DND-41 (cell line): ENCODE results near the gene FAM118B.
A peak's percentile ranks its signal among the peaks of the same experiment; 100 is the strongest.

Experiments
- ATAC-seq: fragments of 200-7000 bp; cut with Tn5 transposase; 3 replicates; pipeline ENCODE4 v1.9.1; 2021; ENCODE audit warnings: low read depth; ENCODE audit not compliant: insufficient read depth
- DNase-seq: peaks from one replicate; pipeline ENCODE4 v3.0.0-alpha.2; 2020
- H2AFZ ChIP-seq: 2 replicates; pipeline ENCODE4 v1.6.0; 2012; ENCODE audit warnings: low read depth, low read length
- H3K27ac ChIP-seq: 2 replicates; pipeline ENCODE4 v1.5.1; 2012; ENCODE audit warnings: low read length, inconsistent platforms
- H3K27me3 ChIP-seq: fragments of 200-600 bp; sonication (generic); 2 replicates; pipeline ENCODE4 v1.6.0; 2012; ENCODE audit warnings: low read length, mild to moderate bottlenecking, inconsistent platforms; ENCODE audit not compliant: insufficient read depth, poor library complexity
- H3K36me3 ChIP-seq: 2 replicates; pipeline ENCODE4 v1.5.1; 2012; ENCODE audit warnings: low read length, inconsistent platforms; ENCODE audit not compliant: insufficient read depth
- H3K4me1 ChIP-seq: 2 replicates; pipeline ENCODE4 v1.5.1; 2012; ENCODE audit warnings: mild to moderate bottlenecking, low read length; ENCODE audit not compliant: insufficient read depth
- H3K4me2 ChIP-seq: 2 replicates; pipeline ENCODE4 v1.6.0; 2012; ENCODE audit warnings: mild to moderate bottlenecking, moderate library complexity, low read length, inconsistent platforms; ENCODE audit not compliant: insufficient read depth
- H3K4me3 ChIP-seq, 2 experiments: fragments of 200-600 bp in 1 of 2; shearing (Covaris generic) in 1 of 2; 2 replicates each; pipeline ENCODE4 v1.5.1; 2012 to 2016; ENCODE audit warnings: inconsistent platforms in 2 of 2, low read length in 2 of 2, mild to moderate bottlenecking in 2 of 2, low read depth in 1 of 2, moderate library complexity in 1 of 2
- H3K79me2 ChIP-seq: 2 replicates; pipeline ENCODE4 v1.6.0; 2012; ENCODE audit warnings: low read length, inconsistent platforms; ENCODE audit not compliant: insufficient read depth
- H3K9ac ChIP-seq: 2 replicates; pipeline ENCODE4 v1.6.0; 2012; ENCODE audit warnings: low read depth, mild to moderate bottlenecking, inconsistent platforms, low read length, moderate library complexity
- H3K9me3 ChIP-seq: 2 replicates; pipeline ENCODE4 v1.5.1; 2012; ENCODE audit warnings: low read length, moderate library complexity, mild to moderate bottlenecking, inconsistent platforms; ENCODE audit not compliant: insufficient read depth, severe bottlenecking
- H4K20me1 ChIP-seq: 2 replicates; pipeline ENCODE4 v1.6.0; 2012; ENCODE audit warnings: low read length; ENCODE audit not compliant: insufficient read depth
- CTCF ChIP-seq: IDR thresholded peaks from 2 replicates; pipeline ENCODE4 v1.5.1; 2012; ENCODE audit warnings: borderline replicate concordance, low read length, moderate library complexity, mild to moderate bottlenecking; ENCODE audit not compliant: poor library complexity, severe bottlenecking; ENCODE audit errors: extremely low read depth
- EZH2 ChIP-seq: IDR thresholded peaks from 3 replicates; pipeline ENCODE4 v1.6.1; 2012; ENCODE audit warnings: borderline replicate concordance, low read depth, mild to moderate bottlenecking, moderate library complexity, low read length, inconsistent platforms; ENCODE audit not compliant: severe bottlenecking

Gene FAM118B

GRCh38 chr11:126205359-126205758, 6.2 kb upstream of the FAM118B start:
- H2AFZ ChIP-seq = no peak overlapping the region
- DNase-seq (no peak), ATAC-seq (no peak)
- peaks cover 91% of the 10 kb centered on the region for H3K36me3 ChIP-seq
- no peak overlapping the region for H3K27ac ChIP-seq
- H3K9ac ChIP-seq = no peak overlapping the region
- peaks cover 12% of the 10 kb centered on the region for H3K79me2 ChIP-seq
- no peaks in the 10 kb centered on the region for H3K9me3 ChIP-seq
- H3K4me3 ChIP-seq = no peak overlapping the region
- H3K4me1 ChIP-seq = peaks cover 11% of the 10 kb centered on the region
- no peak overlapping the region for H3K4me2 ChIP-seq
- H3K27me3 ChIP-seq = no peaks in the 10 kb centered on the region
- H4K20me1 ChIP-seq = no peaks in the 10 kb centered on the region; the same call in 1 of the 2 replicates
- TF ChIP-seq CTCF (no peak), EZH2 (no peak)

DNA sequence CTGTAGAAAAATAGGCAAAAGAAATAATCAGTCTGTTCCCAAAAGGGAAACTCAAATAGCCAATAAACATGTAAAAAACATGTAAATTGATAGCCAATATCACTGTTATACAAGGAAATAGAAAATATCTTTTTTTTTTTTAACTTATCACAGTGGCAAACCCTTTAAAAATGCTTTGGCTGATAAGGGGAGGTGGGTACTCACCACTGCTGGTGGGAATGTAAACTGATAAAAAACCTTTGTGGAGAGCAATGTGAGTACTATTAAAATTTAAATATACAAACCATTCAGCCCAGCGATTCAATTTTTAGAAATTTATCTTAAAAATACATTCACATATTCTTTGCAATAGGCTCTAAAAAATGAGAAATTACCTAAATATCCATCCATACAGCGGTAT, 3.7 kb upstream of the FAM118B start:
- H4K20me1 ChIP-seq = no peaks in the 10 kb centered on the region
- no peaks in the 10 kb centered on the region for H3K27me3 ChIP-seq
- no peak overlapping the region for H3K27ac ChIP-seq
- H3K9ac ChIP-seq = no peak overlapping the region
- no peak for DNase-seq
- no peak for TF ChIP-seq CTCF
- no peak for TF ChIP-seq EZH2
- peaks cover 67% of the 10 kb centered on the region for H3K36me3 ChIP-seq
- H3K4me2 ChIP-seq = no peak overlapping the region
- ATAC-seq = no peak
- no peak overlapping the region for H2AFZ ChIP-seq
- no peaks in the 10 kb centered on the region for H3K9me3 ChIP-seq
- H3K4me3 ChIP-seq = no peak overlapping the region
- peaks cover 25% of the 10 kb centered on the region for H3K4me1 ChIP-seq
- peaks cover 35% of the 10 kb centered on the region for H3K79me2 ChIP-seq

DNA sequence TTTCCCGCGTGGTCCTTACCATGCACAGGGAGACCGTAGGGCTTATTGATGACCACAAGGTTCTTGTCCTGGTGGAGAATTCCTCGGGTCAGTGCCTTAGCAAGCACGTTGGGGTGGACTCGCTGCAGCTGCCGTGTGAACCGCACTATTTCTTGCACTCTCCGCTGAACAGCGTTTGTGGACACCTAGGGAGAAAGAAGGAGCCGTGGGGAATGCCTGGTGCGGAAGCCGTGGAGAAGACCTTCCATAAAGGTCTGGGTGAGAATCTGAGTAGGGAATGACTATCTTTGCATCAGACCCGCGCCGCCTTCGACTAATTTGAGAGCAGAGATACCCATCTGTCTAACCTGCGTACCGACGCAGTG, 729 bp upstream of the FAM118B start:
- Histone ChIP-seq H3K9me3 (no peaks in the 10 kb centered on the region), H3K4me1 (peaks cover 34% of the 10 kb centered on the region), H3K27ac (peak overlapping the region; percentile 69), H3K79me2 (peaks cover 60% of the 10 kb centered on the region), H3K9ac (peak overlapping the region; percentile 60), H3K4me3 (peak overlapping the region; percentile 59 to 75; a peak in 3 of 4 replicates), H3K27me3 (no peaks in the 10 kb centered on the region), H4K20me1 (no peaks in the 10 kb centered on the region), H3K4me2 (peak overlapping the region; percentile 79), H2AFZ (peak overlapping the region; percentile 88), H3K36me3 (peaks cover 37% of the 10 kb centered on the region)
- ATAC-seq = no peak
- no peak for DNase-seq
- TF ChIP-seq EZH2 = no peak
- no peak for TF ChIP-seq CTCF
